Adrenal gland (tissue), 5 donors: Measurements from ENCODE around the gene ASXL1.

ENCODE experiments used
- POLR2A ChIP-seq, 2 donors: fragments of 450-650 bp; IDR thresholded peaks; one replicate each; pipeline ENCODE4 v1.6.1; 2017; ENCODE audit warnings: antibody characterized with exemption in 2 of 2, mild to moderate bottlenecking in 2 of 2, moderate library complexity in 1 of 2
- TF ChIP-seq, protein P1 (sequence below), 6 experiments: fragments of 450-650 bp in 4 of 6; fragments of 200-600 bp in 2 of 6; sonication (generic) in 1 of 6; IDR thresholded peaks; 1 replicate in 5 of 6; 2 replicates in 1 of 6; pipeline versions ENCODE4 v1.5.1 to v1.8.0; 2016 to 2021; ENCODE audit warnings: antibody characterized with exemption in 6 of 6, mild to moderate bottlenecking in 2 of 6, moderate library complexity in 1 of 6
- donor health status: DM: no; HTN: no; CAD: no.

GRCh38 chr20:32463642-32464400, 105.7 kb downstream of the ASXL1 start:
- TF ChIP-seq, protein P1, sequence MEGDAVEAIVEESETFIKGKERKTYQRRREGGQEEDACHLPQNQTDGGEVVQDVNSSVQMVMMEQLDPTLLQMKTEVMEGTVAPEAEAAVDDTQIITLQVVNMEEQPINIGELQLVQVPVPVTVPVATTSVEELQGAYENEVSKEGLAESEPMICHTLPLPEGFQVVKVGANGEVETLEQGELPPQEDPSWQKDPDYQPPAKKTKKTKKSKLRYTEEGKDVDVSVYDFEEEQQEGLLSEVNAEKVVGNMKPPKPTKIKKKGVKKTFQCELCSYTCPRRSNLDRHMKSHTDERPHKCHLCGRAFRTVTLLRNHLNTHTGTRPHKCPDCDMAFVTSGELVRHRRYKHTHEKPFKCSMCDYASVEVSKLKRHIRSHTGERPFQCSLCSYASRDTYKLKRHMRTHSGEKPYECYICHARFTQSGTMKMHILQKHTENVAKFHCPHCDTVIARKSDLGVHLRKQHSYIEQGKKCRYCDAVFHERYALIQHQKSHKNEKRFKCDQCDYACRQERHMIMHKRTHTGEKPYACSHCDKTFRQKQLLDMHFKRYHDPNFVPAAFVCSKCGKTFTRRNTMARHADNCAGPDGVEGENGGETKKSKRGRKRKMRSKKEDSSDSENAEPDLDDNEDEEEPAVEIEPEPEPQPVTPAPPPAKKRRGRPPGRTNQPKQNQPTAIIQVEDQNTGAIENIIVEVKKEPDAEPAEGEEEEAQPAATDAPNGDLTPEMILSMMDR (IDR thresholded peaks at IDR 0.05) = no peak
- TF ChIP-seq POLR2A (IDR thresholded peaks at IDR 0.05) = no peak
